ENCODE results near the gene YTHDF1.
"Not testable (repeated sequence)": the region's sequence is repeated elsewhere in the genome, so short reads cannot be mapped to it uniquely, and the experiment has no call there.

The YTHDF1 gene

DNA sequence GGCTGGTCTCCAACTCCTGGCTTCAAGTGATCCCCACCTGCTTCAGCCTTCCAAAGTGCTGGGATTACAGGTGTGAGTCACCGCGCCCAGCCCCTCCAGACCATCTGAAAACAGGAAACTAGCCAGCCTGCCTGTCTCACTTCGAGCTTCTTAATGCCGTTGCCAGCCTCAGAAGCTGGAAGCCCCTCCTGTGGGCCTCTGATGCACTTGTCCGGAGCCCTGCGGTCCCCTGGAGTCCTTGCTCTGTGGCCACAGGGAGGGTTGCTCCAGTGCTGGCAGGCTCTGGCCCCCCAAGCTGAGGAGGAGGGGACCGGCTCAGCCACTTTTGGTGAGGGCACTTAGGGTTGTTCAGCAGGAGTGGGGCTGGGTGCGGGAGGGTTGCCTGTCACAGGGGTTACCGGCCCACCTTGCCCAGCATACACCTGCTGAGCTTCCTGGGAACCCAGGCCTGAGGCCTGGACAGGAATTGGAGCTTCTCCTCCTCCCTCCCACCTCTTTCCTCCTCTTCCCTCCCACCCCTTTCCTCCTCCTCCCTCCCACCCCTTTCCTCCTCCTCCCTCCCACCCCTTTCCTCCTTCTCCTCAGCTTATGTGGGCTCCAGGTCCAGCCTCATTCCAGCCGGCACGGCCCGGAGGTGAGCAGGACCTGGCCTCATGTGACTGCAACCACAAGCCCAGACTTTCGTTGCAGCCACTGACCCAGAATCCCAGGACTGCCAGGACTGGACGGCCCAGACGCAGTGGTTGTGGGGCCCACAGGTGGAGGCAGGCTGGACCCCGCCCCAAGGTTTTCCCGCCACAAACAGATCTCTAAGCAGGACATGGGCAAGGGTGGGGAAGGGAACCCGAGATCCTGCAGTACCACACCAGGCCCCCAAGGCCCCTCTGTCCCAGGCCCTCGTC is 10.4 kb upstream of the YTHDF1 start:
- DNase-seq (ENCODE audit: low read depth) = no peak

GRCh38 chr20:63225082-63225454 is 9.1 kb upstream of the YTHDF1 start:
- no peak for DNase-seq (ENCODE audit: low read depth)

DNA sequence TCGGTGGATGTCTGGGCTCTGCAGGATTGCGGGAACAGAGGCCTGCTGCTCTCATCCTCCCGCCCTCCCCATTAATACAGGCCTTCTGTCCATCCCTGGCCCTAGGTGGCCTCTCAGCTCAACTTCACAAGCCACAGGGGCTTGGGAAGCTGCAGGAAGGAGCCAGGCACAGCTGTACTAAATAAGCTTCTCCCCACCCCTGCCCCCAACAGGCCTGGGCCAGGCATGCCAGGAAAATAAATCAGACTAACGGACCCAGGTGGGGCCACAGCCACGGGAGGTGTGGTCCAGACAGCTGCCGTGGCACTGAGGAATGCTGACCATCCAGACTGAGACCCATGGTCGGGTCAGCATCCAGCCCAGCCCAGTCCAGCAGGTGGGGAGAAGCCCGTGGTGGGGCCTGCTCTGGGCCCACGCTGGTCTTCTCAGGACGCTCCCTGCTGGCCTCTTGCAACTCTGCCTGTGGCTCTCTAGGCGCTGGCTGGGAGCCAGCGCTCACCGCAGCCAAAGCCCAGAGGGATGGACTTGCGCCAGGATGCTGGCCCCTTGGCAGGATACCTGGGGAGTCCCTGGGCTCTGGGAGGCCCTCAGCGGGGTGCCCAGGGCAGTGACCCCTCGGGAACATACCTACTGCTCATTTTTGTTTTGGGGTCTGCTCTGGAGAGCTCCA is 8.6 kb upstream of the YTHDF1 start:
- DNase-seq (ENCODE audit: low read depth) = no peak

- DNase-seq (ENCODE audit: low read depth) = no peak
Observed at GRCh38 chr20:63223826-63224207, 7.9 kb upstream of the YTHDF1 start.

DNA sequence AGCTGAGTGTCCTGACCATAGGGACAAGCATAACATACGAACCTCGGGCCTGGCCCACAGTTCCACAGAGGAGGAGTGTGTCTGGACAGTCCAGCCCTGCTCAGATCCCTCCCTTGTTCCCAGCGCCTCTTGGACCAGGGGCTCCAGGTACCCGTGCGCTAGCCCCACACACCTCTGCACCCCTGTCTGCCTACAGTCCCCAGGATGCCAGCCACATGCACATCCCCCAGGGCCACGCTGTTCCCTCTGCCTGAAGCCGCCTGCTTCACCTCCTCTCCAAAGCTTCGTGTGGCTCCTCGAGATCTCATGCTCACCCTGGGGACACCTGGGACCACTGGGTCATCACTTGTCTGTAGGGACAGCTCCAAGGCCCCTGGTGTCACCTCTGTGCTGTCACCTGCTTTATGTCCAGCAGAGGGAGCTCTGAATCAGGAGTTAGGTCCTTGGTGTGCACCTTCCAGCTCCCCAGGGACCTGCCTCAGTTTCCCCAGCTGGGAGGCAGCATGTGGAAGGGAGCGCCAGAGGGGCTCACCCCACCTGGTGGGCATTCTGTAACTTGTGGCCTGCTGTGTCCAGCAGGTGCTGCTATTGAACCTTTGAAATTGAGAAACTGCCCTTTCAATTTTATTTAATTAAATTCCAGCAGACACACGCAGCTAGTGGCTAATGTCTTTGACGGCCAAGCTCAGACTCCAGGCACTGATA is 7.3 kb upstream of the YTHDF1 start:
- no peak for DNase-seq (ENCODE audit: low read depth)

DNA sequence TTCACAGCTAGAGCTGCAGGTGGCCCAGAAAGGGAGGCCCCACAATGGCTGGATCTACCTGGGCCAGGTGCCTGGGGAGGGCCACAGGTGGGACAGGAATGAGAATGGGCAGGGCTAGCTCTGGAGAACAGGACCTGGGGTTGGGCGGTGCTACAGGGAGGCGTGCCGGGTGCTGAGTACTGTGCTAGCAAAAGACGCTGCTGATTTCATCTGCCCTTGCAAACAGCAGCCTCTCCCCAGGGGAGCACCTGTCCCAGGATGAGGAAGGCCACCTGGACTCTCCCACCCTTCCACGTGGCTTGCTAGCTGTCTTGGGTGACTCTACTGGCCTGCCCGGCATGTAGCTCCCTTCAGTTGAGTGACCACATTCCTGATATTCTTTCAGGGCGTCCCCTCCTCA is 6.6 kb upstream of the YTHDF1 start:
- no peak for DNase-seq (ENCODE audit: low read depth)

GRCh38 chr20:63221400-63222053 is 5.6 kb upstream of the YTHDF1 start:
- not testable (repeated sequence) for DNase-seq (ENCODE audit: low read depth)

DNA sequence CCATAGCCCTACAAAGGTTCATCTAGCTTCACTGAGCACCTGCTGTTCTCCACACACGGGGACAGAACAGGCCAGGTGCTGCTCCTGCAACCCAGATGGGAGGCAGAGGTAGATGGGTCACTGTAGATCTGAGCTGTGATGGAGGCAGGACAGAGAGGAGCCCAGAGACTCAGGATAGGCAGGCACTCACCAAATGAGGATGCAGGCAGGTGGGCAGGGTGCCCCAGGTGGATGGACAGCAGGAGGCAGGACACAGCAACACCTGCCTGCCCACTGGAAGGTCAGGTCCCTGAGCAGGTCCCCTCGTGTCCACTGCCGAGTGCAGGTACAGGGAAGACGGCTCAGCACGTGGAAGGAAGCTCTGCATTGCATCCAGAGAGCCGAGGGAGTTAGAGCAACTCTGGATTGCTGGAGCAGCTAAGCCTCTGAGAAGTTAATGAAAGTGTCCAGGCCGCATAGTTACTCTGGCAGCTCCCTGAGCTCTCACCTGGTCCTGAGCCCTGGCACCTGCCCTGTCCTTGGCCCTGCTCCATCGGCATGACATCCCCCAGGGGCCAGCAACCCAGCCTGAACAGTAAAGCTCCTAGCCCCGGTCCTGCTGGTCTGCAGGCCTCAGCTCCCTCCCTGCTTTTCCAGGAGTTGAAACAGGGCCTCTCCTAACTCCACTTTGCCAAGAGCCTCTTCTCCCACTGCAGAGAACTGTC is 4.9 kb upstream of the YTHDF1 start:
- no peak for DNase-seq (ENCODE audit: low read depth)

GRCh38 chr20:63219866-63220521 is 4.1 kb upstream of the YTHDF1 start:
- no peak for DNase-seq (ENCODE audit: low read depth)

GRCh38 chr20:63219447-63219821 is 3.5 kb upstream of the YTHDF1 start:
- DNase-seq (ENCODE audit: low read depth) = no peak

DNA sequence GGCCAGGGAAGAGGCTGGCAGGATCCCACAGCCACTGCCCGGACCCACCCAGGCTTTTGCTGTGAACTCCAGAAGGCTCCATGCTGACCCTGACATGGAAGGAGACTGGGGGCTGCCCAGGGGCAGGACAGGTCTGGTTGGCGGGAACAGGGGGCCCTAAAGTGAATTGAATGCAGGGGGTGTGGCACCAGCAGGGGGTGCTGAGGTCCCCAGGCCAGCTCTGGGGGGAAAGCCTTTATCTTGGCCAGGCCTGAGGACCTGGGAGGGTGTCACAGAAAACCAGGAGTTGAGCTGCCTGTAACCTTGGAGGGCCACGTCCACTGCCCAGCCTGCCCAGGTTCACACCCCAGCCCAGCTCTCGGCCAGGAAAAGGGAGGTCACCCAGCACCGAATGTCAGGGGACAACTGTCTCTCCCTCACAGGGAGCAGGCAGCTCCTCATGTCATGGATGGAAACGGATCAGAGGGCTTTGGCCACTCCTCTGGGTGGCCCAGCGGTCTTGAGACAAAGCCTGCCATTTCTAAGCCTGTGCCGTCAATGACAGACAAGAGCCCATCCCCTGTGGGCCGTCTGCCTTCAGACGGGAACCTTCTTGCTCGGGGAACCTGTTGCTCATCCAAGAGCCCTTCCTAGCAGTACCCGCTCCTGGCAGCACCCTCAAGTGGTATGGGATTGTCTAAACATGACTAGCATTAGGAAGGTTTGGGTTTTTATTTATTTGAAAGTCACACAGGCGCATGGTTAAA is 2.9 kb upstream of the YTHDF1 start:
- no peak for DNase-seq (ENCODE audit: low read depth)

GRCh38 chr20:63217706-63218105 is 1.8 kb upstream of the YTHDF1 start:
- no peak for DNase-seq (ENCODE audit: low read depth)

- DNase-seq (ENCODE audit: low read depth) = no peak
Observed at GRCh38 chr20:63216849-63217471, 1.0 kb upstream of the YTHDF1 start.

DNA sequence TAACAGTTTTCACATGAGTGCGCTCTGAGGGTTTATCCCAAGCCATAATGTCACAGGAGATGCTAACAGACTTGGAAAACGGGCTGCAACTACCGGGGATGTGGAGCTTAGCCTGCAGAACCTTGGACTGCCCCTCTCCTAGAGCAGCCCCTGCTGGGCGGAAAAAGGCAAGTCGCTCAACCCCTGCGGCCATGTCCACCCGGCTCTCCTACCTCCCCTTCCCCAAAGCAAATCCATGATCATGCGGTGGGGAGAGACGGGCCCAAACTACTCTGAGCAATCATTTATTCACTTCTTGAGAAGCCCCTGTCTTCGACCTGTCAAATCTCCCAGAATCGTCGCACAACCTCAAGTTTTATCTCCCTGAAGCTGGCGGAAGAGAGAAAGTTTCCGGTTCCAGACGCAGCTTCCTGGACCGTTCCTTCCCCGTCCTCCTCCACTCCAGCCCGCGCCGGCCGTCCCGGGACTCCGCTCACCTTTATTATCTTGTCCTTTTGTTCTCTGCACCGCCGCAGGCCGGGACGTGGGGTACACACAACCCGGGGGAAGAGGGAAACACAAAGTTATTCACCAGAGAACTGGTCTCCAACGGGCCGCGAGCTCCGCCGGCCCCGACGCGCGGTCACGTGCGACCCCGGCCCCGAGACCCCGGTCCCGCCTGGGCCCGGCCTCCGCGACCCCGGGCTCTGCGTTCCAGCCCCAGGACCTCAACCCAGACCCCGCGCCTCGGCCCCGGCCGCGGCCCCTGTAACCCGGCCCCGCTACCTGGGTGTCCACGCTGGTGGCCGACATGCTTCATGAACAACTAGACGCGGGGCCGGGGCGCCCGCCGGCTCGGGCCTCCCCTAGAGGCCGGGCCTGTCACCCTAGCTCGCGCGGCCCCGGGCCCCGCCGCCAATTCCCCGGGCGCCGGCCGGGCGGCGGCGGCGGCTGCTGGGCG is 560 bp downstream of the YTHDF1 start:
- DNase-seq (ENCODE audit: low read depth) = no peak

- DNase-seq (ENCODE audit: low read depth) = no peak
Observed at GRCh38 chr20:63214514-63214913, 1.4 kb downstream of the YTHDF1 start.

DNA sequence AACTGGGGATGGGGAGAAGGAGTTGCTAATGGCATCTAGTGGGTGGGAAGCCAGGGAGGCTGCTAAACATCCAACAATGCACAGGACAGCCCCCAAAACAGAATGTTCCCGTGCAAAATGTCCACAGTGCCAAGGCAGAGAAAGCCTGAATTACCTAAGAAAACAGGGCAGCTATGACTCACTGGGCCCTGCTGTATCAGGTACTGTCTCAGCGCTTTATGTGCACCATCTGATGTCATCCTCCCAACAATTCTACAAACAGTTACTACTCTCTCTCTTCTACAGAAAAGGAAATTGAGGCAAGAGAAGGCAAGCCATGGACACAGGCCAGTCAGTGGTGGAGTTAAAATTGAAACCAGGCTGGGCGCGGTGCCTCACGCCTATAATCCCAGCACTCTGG is 3.1 kb downstream of the YTHDF1 start:
- DNase-seq (ENCODE audit: low read depth) = no peak

GRCh38 chr20:63212393-63212730 is 3.6 kb downstream of the YTHDF1 start:
- no peak for DNase-seq (ENCODE audit: low read depth)

DNA sequence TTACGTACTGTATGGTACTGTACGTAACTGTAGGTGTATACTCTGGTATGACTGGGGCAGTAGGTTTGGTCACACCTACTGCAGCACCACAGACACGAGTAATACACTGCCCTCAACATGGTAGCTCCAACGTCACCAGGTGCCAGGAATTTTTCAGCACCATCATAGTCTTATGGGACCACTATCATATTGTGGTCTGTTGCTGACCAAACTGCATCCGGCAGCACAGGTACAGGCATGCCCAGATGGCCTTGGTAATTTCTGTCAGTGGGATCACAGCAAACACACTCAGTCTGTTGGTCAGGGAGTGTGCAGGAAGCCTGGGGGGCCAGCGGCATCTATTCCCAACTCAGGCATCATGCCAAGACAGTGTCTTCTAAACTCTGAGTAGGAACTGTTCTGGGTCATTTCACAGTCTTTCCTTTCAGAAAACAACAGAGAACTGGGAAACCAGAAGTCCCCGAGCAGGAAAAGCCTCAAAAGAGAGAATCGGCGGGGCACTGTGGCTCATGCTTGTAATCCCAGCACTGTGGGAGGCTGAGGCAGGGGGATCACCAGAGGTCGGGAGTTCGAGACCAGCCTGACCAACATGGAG is 5.8 kb downstream of the YTHDF1 start:
- DNase-seq (ENCODE audit: low read depth) = no peak

All from stimulated activated CD8-positive, alpha-beta memory T cell treated with anti-CD3 and anti-CD28 coated beads, Interleukin-7, amount 100 ng/mL, for 24 hours (primary cell).